Esophagus muscularis mucosa (tissue), 3 donors: ENCODE results near the gene NOTCH4.
"Not testable (repeated sequence)": the region's sequence is repeated elsewhere in the genome, so short reads cannot be mapped to it uniquely, and the experiment has no call there.

Experiments
- POLR2A ChIP-seq: fragments of 450-650 bp; IDR thresholded peaks from one replicate; pipeline ENCODE4 v1.6.1; 2017; ENCODE audit warnings: antibody characterized with exemption, moderate library complexity, mild to moderate bottlenecking, low read depth
- TF ChIP-seq, protein P1 (sequence below), 3 experiments: fragments of 200-600 bp in 2 of 3; fragments of 450-650 bp in 1 of 3; sonication (generic) in 2 of 3; IDR thresholded peaks; one replicate each; pipeline ENCODE4 v1.5.1; 2017 to 2019; ENCODE audit warnings: antibody characterized with exemption in 3 of 3, mild to moderate bottlenecking in 2 of 3, moderate library complexity in 1 of 3

DNA sequence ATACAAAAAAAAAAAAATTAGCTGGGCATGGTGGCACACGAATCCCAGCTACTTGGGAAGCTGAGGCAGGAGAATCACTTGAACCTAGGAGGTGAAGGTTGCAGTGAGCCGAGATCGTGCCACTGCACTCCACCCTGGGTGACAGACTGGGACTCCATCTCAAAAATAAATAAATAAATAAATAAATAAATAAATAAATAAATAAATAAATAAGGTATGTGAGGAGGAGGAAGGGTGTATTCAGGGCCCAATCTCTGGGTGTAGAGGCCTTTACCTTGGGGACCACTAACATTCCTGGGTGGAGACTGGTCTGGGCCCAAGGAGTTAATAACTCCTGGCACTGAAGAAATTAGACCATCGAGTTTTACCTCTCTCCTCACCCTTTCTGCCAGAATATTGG is 12.4 kb downstream of the NOTCH4 start:
- TF ChIP-seq POLR2A: not testable (repeated sequence)
- TF ChIP-seq, protein P1, sequence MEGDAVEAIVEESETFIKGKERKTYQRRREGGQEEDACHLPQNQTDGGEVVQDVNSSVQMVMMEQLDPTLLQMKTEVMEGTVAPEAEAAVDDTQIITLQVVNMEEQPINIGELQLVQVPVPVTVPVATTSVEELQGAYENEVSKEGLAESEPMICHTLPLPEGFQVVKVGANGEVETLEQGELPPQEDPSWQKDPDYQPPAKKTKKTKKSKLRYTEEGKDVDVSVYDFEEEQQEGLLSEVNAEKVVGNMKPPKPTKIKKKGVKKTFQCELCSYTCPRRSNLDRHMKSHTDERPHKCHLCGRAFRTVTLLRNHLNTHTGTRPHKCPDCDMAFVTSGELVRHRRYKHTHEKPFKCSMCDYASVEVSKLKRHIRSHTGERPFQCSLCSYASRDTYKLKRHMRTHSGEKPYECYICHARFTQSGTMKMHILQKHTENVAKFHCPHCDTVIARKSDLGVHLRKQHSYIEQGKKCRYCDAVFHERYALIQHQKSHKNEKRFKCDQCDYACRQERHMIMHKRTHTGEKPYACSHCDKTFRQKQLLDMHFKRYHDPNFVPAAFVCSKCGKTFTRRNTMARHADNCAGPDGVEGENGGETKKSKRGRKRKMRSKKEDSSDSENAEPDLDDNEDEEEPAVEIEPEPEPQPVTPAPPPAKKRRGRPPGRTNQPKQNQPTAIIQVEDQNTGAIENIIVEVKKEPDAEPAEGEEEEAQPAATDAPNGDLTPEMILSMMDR (IDR thresholded peaks at IDR 0.05): not testable (repeated sequence)
